Body of pancreas (tissue), 4 donors: Measurements from ENCODE around the gene POGLUT3.

Source experiments
- CTCF ChIP-seq, 7 experiments: fragments of 450-650 bp in 4 of 7; fragments of 200-600 bp in 3 of 7; sonication (generic) in 3 of 7; IDR thresholded peaks; one replicate each; pipeline ENCODE4 v1.5.1; 2016 to 2019; ENCODE audit warnings: antibody characterized with exemption in 7 of 7
- POLR2A ChIP-seq, 3 donors: fragments of 450-650 bp; IDR thresholded peaks; one replicate each; pipeline ENCODE4 v1.6.1; 2016; ENCODE audit warnings: antibody characterized with exemption in 3 of 3, mild to moderate bottlenecking in 2 of 3

- TF ChIP-seq POLR2A (IDR thresholded peaks at IDR 0.05) (peak in 1 of 3 donors; percentile 7), CTCF (IDR thresholded peaks at IDR 0.05) (peak in 2 of 7 experiments; percentile 11 to 29)
Observed at GRCh38 chr11:108498046-108498815, at the start of gene POGLUT3.
